Left forelimb (tissue), 1 donor: ENCODE results near the gene SCYL1.

Experiments used
- DNase-seq: peaks from one replicate; pipeline ENCODE4 v3.0.0-alpha.2; 2018; ENCODE audit warnings: low spot score

Gene SCYL1

GRCh38 chr11:65585396-65586246 lies 60.7 kb downstream of the SCYL1 start:
- no peak for DNase-seq

- no peak for DNase-seq
Observed at GRCh38 chr11:65586247-65586630, 61.4 kb downstream of the SCYL1 start.

GRCh38 chr11:65586676-65587075 lies 61.8 kb downstream of the SCYL1 start:
- no peak for DNase-seq
